Measurements from ENCODE around the gene PTPN4.

DNA sequence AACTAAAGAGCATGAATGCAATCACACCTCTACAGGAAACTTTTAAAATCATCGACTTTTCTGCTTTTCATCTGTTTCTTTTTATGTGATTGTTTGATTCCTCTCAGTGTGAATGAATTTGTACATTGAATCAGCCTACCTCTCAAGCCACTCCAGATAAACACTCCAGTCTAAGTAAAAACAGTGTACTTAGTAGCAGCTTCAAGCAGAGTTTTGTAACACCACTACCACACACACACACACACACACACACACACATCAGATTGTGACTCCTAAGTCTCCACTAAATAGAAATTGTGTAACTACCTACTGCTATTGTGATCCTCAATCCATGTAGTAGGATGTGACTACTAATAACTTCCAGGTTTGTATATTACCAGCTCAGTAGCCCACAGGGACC lies 187.8 kb downstream of the PTPN4 start:
- TF ChIP-seq GLIS3 (CRISPR knock-in tag; IDR thresholded peaks at IDR 0.05) (no peak), ZFP30 (CRISPR knock-in tag; IDR thresholded peaks at IDR 0.05) (no peak), CSDC2 (CRISPR knock-in tag; IDR thresholded peaks at IDR 0.05) (no peak), CSRNP3 (CRISPR knock-in tag; IDR thresholded peaks at IDR 0.05) (no peak)
